WTC11 (cell line): ENCODE measurements around the gene PHC2. TPM values are rescaled to one million over a fixed set of nuclear protein-coding genes. Genes with fewer than 3 reads are reported as not detected.
A peak's percentile ranks its signal among the peaks of the same experiment; 100 is the strongest.

Experiments
- ATAC-seq: fragments of 200-7000 bp; cut with Tn5 transposase; 2 replicates; pipeline ENCODE4 v1.10.0; 2021; ENCODE audit warnings: mild to moderate bottlenecking, moderate library complexity
- CTCF ChIA-PET: fragments of 300-600 bp; sonication (Branson Sonifier 250); formaldehyde crosslinking; loops from one replicate; lab custom pipeline; 2021; ENCODE audit warnings: antibody characterized with exemption; lab: Charles Lee
- POLR2A ChIA-PET: fragments of 350-600 bp; sonication (Branson Sonifier 250); formaldehyde crosslinking; loops from one replicate; lab custom pipeline; 2021; ENCODE audit warnings: antibody characterized with exemption; lab: Charles Lee
- DNase-seq: peaks from one replicate; pipeline ENCODE4 v3.0.0; 2021; ENCODE audit warnings: low spot score
- H3K27ac Mint-ChIP-seq: 2 replicates; pipeline ENCODE4 v1.8.0; 2021; ENCODE audit warnings: mixed read lengths
- H3K27me3 Mint-ChIP-seq: 2 replicates; pipeline ENCODE4 v1.8.0; 2021; ENCODE audit warnings: low read depth, mild to moderate bottlenecking, moderate library complexity, mixed read lengths
- H3K36me3 Mint-ChIP-seq: 2 replicates; pipeline ENCODE4 v1.8.0; 2021; ENCODE audit warnings: mixed read lengths
- H3K4me1 Mint-ChIP-seq: 2 replicates; pipeline ENCODE4 v1.8.0; 2022; ENCODE audit warnings: mixed read lengths
- H3K4me3 Mint-ChIP-seq: 2 replicates; pipeline ENCODE4 v1.8.0; 2021; ENCODE audit warnings: mild to moderate bottlenecking, moderate library complexity, mixed read lengths
- H3K9me3 Mint-ChIP-seq: 2 replicates; pipeline ENCODE4 v1.8.0; 2021; ENCODE audit warnings: mixed read lengths
- CBFB ChIP-seq: sonication (generic); formaldehyde crosslinking; IDR thresholded peaks from 2 replicates; pipeline ENCODE4 v1.8.1; 2022; ENCODE audit warnings: mild to moderate bottlenecking, low read depth, missing genetic modification reagents
- CREB1 ChIP-seq: sonication (generic); formaldehyde crosslinking; IDR thresholded peaks from 2 replicates; pipeline ENCODE4 v1.8.0; 2023; ENCODE audit warnings: mild to moderate bottlenecking, missing genetic modification reagents
- FOXJ3 ChIP-seq: sonication (generic); formaldehyde crosslinking; IDR thresholded peaks from 2 replicates; pipeline ENCODE4 v1.9.0; 2021; ENCODE audit warnings: missing genetic modification reagents, mild to moderate bottlenecking, borderline replicate concordance
- TCF7 ChIP-seq: sonication (generic); formaldehyde crosslinking; IDR thresholded peaks from 2 replicates; pipeline ENCODE4 v1.8.0; 2022; ENCODE audit warnings: mild to moderate bottlenecking, low read depth, missing genetic modification reagents, moderate library complexity
- TEAD4 ChIP-seq: sonication (generic); formaldehyde crosslinking; IDR thresholded peaks from 2 replicates; pipeline ENCODE4 v1.8.0; 2022; ENCODE audit warnings: mild to moderate bottlenecking, missing genetic modification reagents
- ZBTB21 ChIP-seq: sonication (generic); formaldehyde crosslinking; IDR thresholded peaks from 2 replicates; pipeline ENCODE4 v1.8.1; 2023; ENCODE audit warnings: mild to moderate bottlenecking, missing genetic modification reagents, borderline replicate concordance
- ZNF232 ChIP-seq: sonication (generic); formaldehyde crosslinking; IDR thresholded peaks from 2 replicates; pipeline ENCODE4 v1.8.0; 2022; ENCODE audit warnings: mild to moderate bottlenecking, missing genetic modification reagents
- ZNF317 ChIP-seq: sonication (generic); formaldehyde crosslinking; IDR thresholded peaks from 2 replicates; pipeline ENCODE4 v1.8.1; 2023; ENCODE audit warnings: low read depth, mild to moderate bottlenecking, moderate library complexity, missing genetic modification reagents, borderline replicate concordance
- ZNF396 ChIP-seq: fragments of 250-450 bp; sonication (Bioruptor Pico); IDR thresholded peaks from 2 replicates; pipeline ENCODE4 v1.8.0; 2021; ENCODE audit warnings: mild to moderate bottlenecking, moderate library complexity, borderline replicate concordance
- ZNF671 ChIP-seq: fragments of 250-450 bp; sonication (Bioruptor Pico); IDR thresholded peaks from 2 replicates; pipeline ENCODE4 v1.8.0; 2021; ENCODE audit warnings: mild to moderate bottlenecking
- total RNA-seq: library from RNA; stranded (reverse); gene quantifications from 3 replicates; pipeline ENCODE4 v1.2.3, GENCODE V29; 2021
- TF ChIP-seq, protein P1 (sequence below): fragments of 250-450 bp; sonication (Bioruptor Pico); IDR thresholded peaks from 2 replicates; pipeline ENCODE4 v1.9.0; 2021; ENCODE audit warnings: moderate library complexity, mild to moderate bottlenecking, inconsistent platforms, borderline replicate concordance
- TF ChIP-seq, protein P2 (sequence below): sonication (generic); formaldehyde crosslinking; IDR thresholded peaks from 2 replicates; pipeline ENCODE4 v1.8.0; 2022; ENCODE audit warnings: mild to moderate bottlenecking, missing genetic modification reagents
- TF ChIP-seq, protein P3 (sequence below): sonication (generic); formaldehyde crosslinking; IDR thresholded peaks from 2 replicates; pipeline ENCODE4 v1.8.1; 2023; ENCODE audit warnings: mild to moderate bottlenecking, moderate library complexity, missing genetic modification reagents
- TF ChIP-seq, protein P4 (sequence below): sonication (generic); formaldehyde crosslinking; IDR thresholded peaks from 2 replicates; pipeline ENCODE4 v1.8.0; 2022; ENCODE audit warnings: missing genetic modification reagents
- TF ChIP-seq, protein P5 (sequence below): sonication (generic); formaldehyde crosslinking; IDR thresholded peaks from 2 replicates; pipeline ENCODE4 v1.8.1; 2023; ENCODE audit warnings: mild to moderate bottlenecking, missing genetic modification reagents, borderline replicate concordance
- TF ChIP-seq, protein P6 (sequence below): sonication (generic); formaldehyde crosslinking; IDR thresholded peaks from 2 replicates; pipeline ENCODE4 v1.8.1; 2022; ENCODE audit warnings: mild to moderate bottlenecking, missing genetic modification reagents, moderate library complexity, borderline replicate concordance

The PHC2 gene
- total RNA-seq, 1 experiment from 2014 or later: 7.0 TPM

DNA sequence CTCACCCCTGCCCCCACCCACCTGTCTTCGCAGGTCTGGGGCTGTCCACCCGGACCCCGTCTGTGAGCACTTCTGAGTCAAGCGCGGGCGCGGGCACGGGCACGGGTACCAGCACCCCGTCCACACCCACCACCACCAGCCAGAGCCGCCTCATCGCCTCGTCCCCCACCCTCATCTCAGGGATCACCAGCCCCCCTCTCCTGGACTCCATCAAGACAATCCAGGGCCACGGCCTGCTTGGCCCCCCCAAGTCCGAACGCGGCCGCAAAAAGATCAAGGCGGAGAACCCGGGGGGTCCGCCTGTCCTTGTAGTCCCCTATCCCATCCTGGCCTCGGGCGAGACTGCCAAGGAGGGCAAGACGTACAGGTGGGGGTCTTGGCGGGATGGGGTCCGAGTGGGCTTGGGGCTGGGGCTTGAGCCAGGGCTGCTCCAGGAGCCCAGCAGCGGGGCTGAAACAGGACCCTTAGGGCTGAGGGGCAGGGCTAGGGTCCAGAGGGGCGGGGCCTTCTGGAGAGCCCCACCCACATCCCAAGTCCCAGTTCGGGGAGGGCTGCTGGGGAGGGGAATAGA lies 150.7 kb downstream of the PHC2 start:
- CTCF ChIA-PET: no interaction called here
- peak; percentile 94 for ATAC-seq
- TF ChIP-seq, protein P1, sequence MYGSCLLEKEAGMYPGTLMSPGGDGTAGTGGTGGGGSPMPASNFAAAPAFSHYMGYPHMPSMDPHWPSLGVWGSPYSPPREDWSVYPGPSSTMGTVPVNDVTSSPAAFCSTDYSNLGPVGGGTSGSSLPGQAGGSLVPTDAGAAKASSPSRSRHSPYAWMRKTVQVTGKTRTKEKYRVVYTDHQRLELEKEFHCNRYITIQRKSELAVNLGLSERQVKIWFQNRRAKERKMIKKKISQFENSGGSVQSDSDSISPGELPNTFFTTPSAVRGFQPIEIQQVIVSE (CRISPR knock-in tag): no peak
- TF ChIP-seq, protein P2, sequence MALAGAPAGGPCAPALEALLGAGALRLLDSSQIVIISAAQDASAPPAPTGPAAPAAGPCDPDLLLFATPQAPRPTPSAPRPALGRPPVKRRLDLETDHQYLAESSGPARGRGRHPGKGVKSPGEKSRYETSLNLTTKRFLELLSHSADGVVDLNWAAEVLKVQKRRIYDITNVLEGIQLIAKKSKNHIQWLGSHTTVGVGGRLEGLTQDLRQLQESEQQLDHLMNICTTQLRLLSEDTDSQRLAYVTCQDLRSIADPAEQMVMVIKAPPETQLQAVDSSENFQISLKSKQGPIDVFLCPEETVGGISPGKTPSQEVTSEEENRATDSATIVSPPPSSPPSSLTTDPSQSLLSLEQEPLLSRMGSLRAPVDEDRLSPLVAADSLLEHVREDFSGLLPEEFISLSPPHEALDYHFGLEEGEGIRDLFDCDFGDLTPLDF: no peak
- TF ChIP-seq TCF7 (no peak), ZNF396 (CRISPR knock-in tag) (no peak), TEAD4 (no peak), ZNF671 (CRISPR knock-in tag) (no peak)
- TF ChIP-seq, all 79 proteins: peak for 0
- no peak overlapping the region for H3K4me3 Mint-ChIP-seq
- H3K9me3 Mint-ChIP-seq: no peaks in the 10 kb centered on the region
- POLR2A ChIA-PET: no interaction called here
- H3K36me3 Mint-ChIP-seq: peaks cover 26% of the 10 kb centered on the region
- H3K27ac Mint-ChIP-seq: no peak overlapping the region
- peak; percentile 50 for DNase-seq
- no peaks in the 10 kb centered on the region for H3K27me3 Mint-ChIP-seq
- H3K4me1 Mint-ChIP-seq: no peaks in the 10 kb centered on the region; the same call in 1 of the 2 replicates

DNA sequence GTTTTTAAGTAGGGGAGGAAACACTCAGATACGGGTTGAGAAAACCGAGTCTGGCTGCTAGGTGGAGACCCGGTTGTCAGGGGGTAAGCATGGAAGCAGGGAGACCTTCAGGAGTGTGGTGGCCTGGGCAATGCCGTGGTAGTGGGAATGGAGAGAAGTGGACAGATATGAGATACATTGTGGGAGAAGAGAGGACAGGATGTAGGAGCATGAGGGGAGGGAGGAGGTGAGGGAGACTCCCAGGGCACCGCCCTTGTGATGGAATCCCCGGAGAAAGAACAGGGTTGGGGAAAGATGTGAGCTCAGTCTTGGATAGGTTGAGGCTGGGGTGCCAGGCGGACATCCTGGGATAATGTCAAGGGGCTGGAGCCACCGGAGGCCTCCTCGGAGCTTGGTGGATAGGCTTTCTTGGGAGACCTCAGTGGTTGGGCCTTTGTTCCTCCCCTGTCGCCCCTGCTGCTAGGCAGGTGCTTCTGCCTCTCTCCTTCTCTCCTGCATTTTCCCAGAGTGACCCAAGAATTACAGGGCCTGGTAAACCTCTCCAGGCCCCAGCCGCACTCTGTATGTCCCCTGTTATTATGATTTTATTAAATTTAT lies 153.3 kb downstream of the PHC2 start:
- POLR2A ChIA-PET: no interaction called here
- Mint-ChIP-seq H3K4me3 (no peak overlapping the region), H3K27me3 (no peaks in the 10 kb centered on the region)
- DNase-seq: no peak
- TF ChIP-seq CREB1 (CRISPR knock-in tag) (no peak), ZNF671 (CRISPR knock-in tag) (no peak), ZNF317 (CRISPR knock-in tag) (no peak), ZNF232 (CRISPR knock-in tag) (no peak), ZBTB21 (CRISPR knock-in tag) (no peak), ZNF396 (CRISPR knock-in tag) (no peak), CBFB (CRISPR knock-in tag) (no peak), FOXJ3 (CRISPR knock-in tag) (no peak), TEAD4 (no peak)
- TF ChIP-seq, protein P3, sequence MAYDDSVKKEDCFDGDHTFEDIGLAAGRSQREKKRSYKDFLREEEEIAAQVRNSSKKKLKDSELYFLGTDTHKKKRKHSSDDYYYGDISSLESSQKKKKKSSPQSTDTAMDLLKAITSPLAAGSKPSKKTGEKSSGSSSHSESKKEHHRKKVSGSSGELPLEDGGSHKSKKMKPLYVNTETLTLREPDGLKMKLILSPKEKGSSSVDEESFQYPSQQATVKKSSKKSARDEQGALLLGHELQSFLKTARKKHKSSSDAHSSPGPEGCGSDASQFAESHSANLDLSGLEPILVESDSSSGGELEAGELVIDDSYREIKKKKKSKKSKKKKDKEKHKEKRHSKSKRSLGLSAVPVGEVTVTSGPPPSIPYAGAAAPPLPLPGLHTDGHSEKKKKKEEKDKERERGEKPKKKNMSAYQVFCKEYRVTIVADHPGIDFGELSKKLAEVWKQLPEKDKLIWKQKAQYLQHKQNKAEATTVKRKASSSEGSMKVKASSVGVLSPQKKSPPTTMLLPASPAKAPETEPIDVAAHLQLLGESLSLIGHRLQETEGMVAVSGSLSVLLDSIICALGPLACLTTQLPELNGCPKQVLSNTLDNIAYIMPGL (CRISPR knock-in tag): no peak
- TF ChIP-seq, protein P4, sequence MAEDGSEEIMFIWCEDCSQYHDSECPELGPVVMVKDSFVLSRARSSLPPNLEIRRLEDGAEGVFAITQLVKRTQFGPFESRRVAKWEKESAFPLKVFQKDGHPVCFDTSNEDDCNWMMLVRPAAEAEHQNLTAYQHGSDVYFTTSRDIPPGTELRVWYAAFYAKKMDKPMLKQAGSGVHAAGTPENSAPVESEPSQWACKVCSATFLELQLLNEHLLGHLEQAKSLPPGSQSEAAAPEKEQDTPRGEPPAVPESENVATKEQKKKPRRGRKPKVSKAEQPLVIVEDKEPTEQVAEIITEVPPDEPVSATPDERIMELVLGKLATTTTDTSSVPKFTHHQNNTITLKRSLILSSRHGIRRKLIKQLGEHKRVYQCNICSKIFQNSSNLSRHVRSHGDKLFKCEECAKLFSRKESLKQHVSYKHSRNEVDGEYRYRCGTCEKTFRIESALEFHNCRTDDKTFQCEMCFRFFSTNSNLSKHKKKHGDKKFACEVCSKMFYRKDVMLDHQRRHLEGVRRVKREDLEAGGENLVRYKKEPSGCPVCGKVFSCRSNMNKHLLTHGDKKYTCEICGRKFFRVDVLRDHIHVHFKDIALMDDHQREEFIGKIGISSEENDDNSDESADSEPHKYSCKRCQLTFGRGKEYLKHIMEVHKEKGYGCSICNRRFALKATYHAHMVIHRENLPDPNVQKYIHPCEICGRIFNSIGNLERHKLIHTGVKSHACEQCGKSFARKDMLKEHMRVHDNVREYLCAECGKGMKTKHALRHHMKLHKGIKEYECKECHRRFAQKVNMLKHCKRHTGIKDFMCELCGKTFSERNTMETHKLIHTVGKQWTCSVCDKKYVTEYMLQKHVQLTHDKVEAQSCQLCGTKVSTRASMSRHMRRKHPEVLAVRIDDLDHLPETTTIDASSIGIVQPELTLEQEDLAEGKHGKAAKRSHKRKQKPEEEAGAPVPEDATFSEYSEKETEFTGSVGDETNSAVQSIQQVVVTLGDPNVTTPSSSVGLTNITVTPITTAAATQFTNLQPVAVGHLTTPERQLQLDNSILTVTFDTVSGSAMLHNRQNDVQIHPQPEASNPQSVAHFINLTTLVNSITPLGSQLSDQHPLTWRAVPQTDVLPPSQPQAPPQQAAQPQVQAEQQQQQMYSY: no peak
- TF ChIP-seq, protein P5, sequence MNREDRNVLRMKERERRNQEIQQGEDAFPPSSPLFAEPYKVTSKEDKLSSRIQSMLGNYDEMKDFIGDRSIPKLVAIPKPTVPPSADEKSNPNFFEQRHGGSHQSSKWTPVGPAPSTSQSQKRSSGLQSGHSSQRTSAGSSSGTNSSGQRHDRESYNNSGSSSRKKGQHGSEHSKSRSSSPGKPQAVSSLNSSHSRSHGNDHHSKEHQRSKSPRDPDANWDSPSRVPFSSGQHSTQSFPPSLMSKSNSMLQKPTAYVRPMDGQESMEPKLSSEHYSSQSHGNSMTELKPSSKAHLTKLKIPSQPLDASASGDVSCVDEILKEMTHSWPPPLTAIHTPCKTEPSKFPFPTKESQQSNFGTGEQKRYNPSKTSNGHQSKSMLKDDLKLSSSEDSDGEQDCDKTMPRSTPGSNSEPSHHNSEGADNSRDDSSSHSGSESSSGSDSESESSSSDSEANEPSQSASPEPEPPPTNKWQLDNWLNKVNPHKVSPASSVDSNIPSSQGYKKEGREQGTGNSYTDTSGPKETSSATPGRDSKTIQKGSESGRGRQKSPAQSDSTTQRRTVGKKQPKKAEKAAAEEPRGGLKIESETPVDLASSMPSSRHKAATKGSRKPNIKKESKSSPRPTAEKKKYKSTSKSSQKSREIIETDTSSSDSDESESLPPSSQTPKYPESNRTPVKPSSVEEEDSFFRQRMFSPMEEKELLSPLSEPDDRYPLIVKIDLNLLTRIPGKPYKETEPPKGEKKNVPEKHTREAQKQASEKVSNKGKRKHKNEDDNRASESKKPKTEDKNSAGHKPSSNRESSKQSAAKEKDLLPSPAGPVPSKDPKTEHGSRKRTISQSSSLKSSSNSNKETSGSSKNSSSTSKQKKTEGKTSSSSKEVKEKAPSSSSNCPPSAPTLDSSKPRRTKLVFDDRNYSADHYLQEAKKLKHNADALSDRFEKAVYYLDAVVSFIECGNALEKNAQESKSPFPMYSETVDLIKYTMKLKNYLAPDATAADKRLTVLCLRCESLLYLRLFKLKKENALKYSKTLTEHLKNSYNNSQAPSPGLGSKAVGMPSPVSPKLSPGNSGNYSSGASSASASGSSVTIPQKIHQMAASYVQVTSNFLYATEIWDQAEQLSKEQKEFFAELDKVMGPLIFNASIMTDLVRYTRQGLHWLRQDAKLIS (CRISPR knock-in tag): no peak
- TF ChIP-seq, protein P6, sequence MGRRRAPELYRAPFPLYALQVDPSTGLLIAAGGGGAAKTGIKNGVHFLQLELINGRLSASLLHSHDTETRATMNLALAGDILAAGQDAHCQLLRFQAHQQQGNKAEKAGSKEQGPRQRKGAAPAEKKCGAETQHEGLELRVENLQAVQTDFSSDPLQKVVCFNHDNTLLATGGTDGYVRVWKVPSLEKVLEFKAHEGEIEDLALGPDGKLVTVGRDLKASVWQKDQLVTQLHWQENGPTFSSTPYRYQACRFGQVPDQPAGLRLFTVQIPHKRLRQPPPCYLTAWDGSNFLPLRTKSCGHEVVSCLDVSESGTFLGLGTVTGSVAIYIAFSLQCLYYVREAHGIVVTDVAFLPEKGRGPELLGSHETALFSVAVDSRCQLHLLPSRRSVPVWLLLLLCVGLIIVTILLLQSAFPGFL: no peak
- TF ChIP-seq, all 79 proteins: peak for 0
- ATAC-seq: no peak
- Mint-ChIP-seq H3K36me3 (peaks cover 18% of the 10 kb centered on the region), H3K4me1 (peaks cover 24% of the 10 kb centered on the region), H3K27ac (no peak overlapping the region), H3K9me3 (no peaks in the 10 kb centered on the region)
- CTCF ChIA-PET: interaction anchor here (0.9 to 2.8 kb wide), 3 partner anchors 17 to 140 kb away, joined by 3 to 13 read pairs (median 3); no protein-coding TSS in a partner anchor
